OCI-LY1 (cell line): ENCODE measurements around the gene OS9.
A peak's percentile ranks its signal among the peaks of the same experiment; 100 is the strongest.

Experiments used
- H2AFZ ChIP-seq: fragments of 200-600 bp; sonication (generic), shearing (Covaris generic); 2 replicates; pipeline ENCODE4 v1.6.0; 2014; ENCODE audit warnings: antibody characterized with exemption, mild to moderate bottlenecking, low read length
- H3F3A ChIP-seq: fragments of 200-600 bp; sonication (generic), shearing (Covaris generic); 2 replicates; pipeline ENCODE4 v1.6.0; 2014; ENCODE audit warnings: mild to moderate bottlenecking, antibody characterized with exemption, low read length, moderate library complexity; ENCODE audit not compliant: insufficient read depth
- H3K27ac ChIP-seq: fragments of 200-600 bp; sonication (generic); 2 replicates; pipeline ENCODE4 v1.5.1; 2014; ENCODE audit warnings: low read length, mixed run types, mild to moderate bottlenecking, low read depth; ENCODE audit not compliant: poor library complexity, severe bottlenecking
- H3K27me3 ChIP-seq: fragments of 200-600 bp; sonication (generic); 2 replicates; pipeline ENCODE4 v1.6.0; 2014; ENCODE audit warnings: antibody characterized with exemption, mild to moderate bottlenecking, low read length, moderate library complexity; ENCODE audit not compliant: insufficient read depth
- H3K36me3 ChIP-seq: fragments of 200-600 bp; sonication (generic); 2 replicates; pipeline ENCODE4 v1.6.1; 2014; ENCODE audit warnings: mild to moderate bottlenecking, antibody characterized with exemption, low read length, moderate library complexity, mixed read lengths; ENCODE audit not compliant: insufficient read depth
- H3K4me1 ChIP-seq: fragments of 200-600 bp; sonication (generic); 2 replicates; pipeline ENCODE4 v1.5.1; 2014; ENCODE audit warnings: mild to moderate bottlenecking, low read length, moderate library complexity; ENCODE audit not compliant: insufficient read depth, severe bottlenecking
- H3K4me2 ChIP-seq: fragments of 200-600 bp; sonication (generic), shearing (Covaris generic); 2 replicates; pipeline ENCODE4 v1.6.1; 2014; ENCODE audit warnings: low read length
- H3K4me3 ChIP-seq: fragments of 200-600 bp; sonication (generic); 2 replicates; pipeline ENCODE4 v1.5.1; 2014; ENCODE audit warnings: low read length, low read depth, mild to moderate bottlenecking, mixed read lengths; ENCODE audit not compliant: poor library complexity, severe bottlenecking
- H3K79me2 ChIP-seq: fragments of 200-600 bp; shearing (Covaris generic); 2 replicates; pipeline ENCODE4 v1.6.1; 2016; ENCODE audit warnings: mixed run types, low read length, mixed read lengths; ENCODE audit not compliant: insufficient read depth
- H3K9ac ChIP-seq: fragments of 200-600 bp; sonication (generic), shearing (Covaris generic); 2 replicates; pipeline ENCODE4 v1.6.1; 2014; ENCODE audit warnings: mild to moderate bottlenecking, low read length, mixed read lengths
- H3K9me2 ChIP-seq: fragments of 200-600 bp; sonication (generic), shearing (Covaris generic); 2 replicates; pipeline ENCODE4 v1.6.1; 2014; ENCODE audit warnings: low read depth, mild to moderate bottlenecking, low read length, mixed read lengths
- H3K9me3 ChIP-seq: fragments of 200-600 bp; shearing (Covaris generic); 2 replicates; pipeline ENCODE4 v1.6.1; 2014; ENCODE audit warnings: low read length, mixed read lengths
- H4K20me1 ChIP-seq: fragments of 200-600 bp; sonication (generic), shearing (Covaris generic); 2 replicates; pipeline ENCODE4 v1.6.0; 2016; ENCODE audit warnings: mild to moderate bottlenecking, low read length; ENCODE audit not compliant: insufficient read depth
- EZH2 ChIP-seq: fragments of 200-600 bp; sonication (generic), shearing (Covaris generic); IDR thresholded peaks from 2 replicates; pipeline ENCODE4 v1.8.0; 2017; ENCODE audit warnings: borderline replicate concordance, mixed run types, mild to moderate bottlenecking, antibody characterized with exemption, low read length, moderate library complexity, mixed read lengths
- TF ChIP-seq, protein P1 (sequence below): fragments of 200-600 bp; sonication (generic), shearing (Covaris generic); IDR thresholded peaks from 2 replicates; pipeline ENCODE4 v1.5.1; 2017; ENCODE audit warnings: mild to moderate bottlenecking, antibody characterized with exemption, low read length, moderate library complexity, mixed read lengths

The OS9 gene

DNA sequence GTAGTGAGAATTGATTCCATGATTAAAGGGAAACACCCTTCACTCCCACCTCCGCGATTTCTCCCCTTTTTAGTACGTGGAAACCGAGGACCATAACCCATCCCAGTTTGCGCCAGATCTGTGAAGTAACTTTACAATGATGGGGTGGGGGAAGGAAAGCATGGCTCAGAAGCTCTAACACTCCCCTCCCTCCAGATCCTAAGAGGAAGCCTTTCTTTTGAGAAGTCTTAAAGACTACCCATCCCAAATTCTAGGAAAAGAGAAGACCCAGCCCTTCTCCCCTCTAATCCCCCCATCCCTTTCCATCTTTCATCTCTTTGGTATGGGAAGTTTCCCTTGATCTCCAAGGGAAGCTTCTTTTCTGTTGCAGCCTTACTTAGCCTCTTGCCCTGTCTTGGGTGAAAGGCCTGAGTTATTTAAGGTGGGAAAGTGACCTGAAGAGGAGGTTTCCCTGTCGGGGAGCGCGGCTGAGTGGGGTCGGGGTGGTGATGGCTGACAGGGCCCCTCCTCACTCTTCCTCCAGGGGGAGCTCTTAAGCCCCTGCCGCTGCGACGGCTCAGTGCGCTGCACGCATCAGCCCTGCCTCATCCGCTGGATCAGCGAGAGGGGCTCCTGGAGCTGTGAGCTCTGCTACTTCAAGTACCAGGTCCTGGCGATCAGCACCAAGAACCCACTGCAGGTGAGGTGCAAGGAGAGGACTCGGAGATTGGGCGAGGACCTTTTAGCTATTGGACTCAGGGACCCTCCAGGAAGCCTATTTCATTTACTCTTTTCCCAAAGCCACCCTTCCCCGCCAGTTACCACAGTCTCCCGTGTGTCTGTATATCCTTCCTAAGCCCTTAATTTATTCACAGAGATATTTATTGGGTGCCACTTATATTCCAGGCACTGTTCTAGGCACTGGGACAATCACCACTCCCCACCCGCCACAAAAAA is 62.7 kb downstream of the OS9 start:
- Histone ChIP-seq H3K9me2 (no peaks in the 10 kb centered on the region), H3K27me3 (no peaks in the 10 kb centered on the region), H3K9me3 (no peaks in the 10 kb centered on the region), H4K20me1 (no peaks in the 10 kb centered on the region), H3K4me2 (peak overlapping the region; percentile 91), H2AFZ (no peak overlapping the region), H3K27ac (peak overlapping the region; percentile 65), H3K4me1 (peaks cover 35% of the 10 kb centered on the region), H3K9ac (peak overlapping the region; percentile 77), H3K36me3 (peaks cover 30% of the 10 kb centered on the region; the same call in 1 of the 2 replicates), H3K4me3 (peak overlapping the region; percentile 73), H3F3A (no peaks in the 10 kb centered on the region), H3K79me2 (peaks cover 4% of the 10 kb centered on the region)
- TF ChIP-seq, protein P1, sequence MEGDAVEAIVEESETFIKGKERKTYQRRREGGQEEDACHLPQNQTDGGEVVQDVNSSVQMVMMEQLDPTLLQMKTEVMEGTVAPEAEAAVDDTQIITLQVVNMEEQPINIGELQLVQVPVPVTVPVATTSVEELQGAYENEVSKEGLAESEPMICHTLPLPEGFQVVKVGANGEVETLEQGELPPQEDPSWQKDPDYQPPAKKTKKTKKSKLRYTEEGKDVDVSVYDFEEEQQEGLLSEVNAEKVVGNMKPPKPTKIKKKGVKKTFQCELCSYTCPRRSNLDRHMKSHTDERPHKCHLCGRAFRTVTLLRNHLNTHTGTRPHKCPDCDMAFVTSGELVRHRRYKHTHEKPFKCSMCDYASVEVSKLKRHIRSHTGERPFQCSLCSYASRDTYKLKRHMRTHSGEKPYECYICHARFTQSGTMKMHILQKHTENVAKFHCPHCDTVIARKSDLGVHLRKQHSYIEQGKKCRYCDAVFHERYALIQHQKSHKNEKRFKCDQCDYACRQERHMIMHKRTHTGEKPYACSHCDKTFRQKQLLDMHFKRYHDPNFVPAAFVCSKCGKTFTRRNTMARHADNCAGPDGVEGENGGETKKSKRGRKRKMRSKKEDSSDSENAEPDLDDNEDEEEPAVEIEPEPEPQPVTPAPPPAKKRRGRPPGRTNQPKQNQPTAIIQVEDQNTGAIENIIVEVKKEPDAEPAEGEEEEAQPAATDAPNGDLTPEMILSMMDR = peak; percentile 86
- TF ChIP-seq EZH2 = no peak

DNA sequence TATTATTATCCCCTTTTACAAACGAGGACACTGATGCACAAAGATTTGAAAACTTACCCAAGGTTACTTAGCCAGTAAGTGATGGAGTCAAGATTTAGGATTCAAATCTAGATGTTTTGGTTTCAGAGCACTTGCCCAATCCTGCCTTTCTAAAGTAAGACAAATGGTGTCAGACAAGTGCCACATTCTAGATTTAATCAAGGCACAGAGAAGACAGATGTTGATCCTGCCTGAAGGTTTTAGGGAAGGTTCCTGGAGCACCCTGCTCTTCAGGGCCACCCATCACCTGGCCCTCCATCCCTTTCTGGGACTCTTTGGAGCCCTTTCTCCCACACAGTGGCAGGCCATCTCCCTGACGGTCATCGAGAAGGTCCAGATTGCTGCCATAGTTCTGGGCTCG is 63.8 kb downstream of the OS9 start:
- Histone ChIP-seq H2AFZ (no peak overlapping the region), H3K79me2 (no peaks in the 10 kb centered on the region), H4K20me1 (no peaks in the 10 kb centered on the region), H3K9ac (no peak overlapping the region), H3K9me2 (no peaks in the 10 kb centered on the region), H3K4me3 (no peak overlapping the region), H3K4me2 (no peak overlapping the region), H3K36me3 (peaks cover 30% of the 10 kb centered on the region; the same call in 1 of the 2 replicates), H3K9me3 (no peaks in the 10 kb centered on the region), H3K27me3 (no peaks in the 10 kb centered on the region), H3K4me1 (peaks cover 32% of the 10 kb centered on the region), H3K27ac (no peak overlapping the region), H3F3A (no peaks in the 10 kb centered on the region)
- TF ChIP-seq, protein P1 = no peak
- no peak for TF ChIP-seq EZH2

DNA sequence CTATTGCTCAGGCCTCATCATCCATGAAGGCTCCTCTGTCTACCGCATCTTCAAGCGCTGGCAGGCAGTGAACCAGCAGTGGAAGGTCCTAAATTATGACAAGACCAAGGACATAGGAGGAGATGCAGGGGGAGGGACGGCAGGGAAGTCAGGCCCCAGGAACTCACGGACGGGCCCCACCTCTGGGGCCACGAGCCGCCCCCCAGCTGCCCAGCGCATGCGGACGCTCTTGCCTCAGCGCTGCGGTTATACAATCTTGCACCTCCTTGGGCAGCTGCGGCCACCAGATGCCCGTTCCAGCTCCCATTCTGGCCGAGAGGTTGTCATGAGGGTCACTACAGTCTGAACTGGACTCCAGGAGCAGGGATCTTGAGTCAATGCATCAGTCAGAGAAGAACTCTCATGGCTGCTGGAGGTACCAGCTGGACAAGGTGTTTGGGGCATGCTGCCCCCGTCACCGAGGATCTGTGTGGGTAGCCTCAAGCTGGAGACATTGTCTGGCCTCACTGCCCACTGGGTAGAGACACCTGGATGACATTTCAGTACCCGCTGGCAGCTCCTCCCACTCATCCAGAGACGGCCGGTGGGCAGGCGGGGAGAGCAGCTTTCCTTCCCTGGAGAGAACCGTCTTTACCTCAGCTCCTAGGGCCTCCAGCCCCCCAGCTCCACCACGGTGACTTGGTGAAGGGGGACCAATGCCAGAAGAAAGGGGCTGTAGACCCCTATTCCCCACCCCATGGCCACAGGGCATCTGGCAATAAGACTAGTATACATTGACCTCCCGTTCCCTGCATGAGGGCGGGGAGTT is 64.8 kb downstream of the OS9 start:
- Histone ChIP-seq H3K4me2 (no peak overlapping the region), H3K4me1 (peaks cover 22% of the 10 kb centered on the region), H2AFZ (no peak overlapping the region), H3K27ac (no peak overlapping the region), H3K36me3 (peaks cover 30% of the 10 kb centered on the region; the same call in 1 of the 2 replicates), H3K79me2 (no peaks in the 10 kb centered on the region), H3K9ac (no peak overlapping the region), H3K9me2 (no peaks in the 10 kb centered on the region), H3K4me3 (no peak overlapping the region), H4K20me1 (no peaks in the 10 kb centered on the region), H3F3A (no peaks in the 10 kb centered on the region), H3K27me3 (peaks cover 3% of the 10 kb centered on the region; the same call in 1 of the 2 replicates), H3K9me3 (no peaks in the 10 kb centered on the region)
- TF ChIP-seq, protein P1 = no peak
- no peak for TF ChIP-seq EZH2
